GM23338 (cell line): ENCODE results near the gene SDHA. TPM values are rescaled to one million over a fixed set of nuclear protein-coding genes. Genes with fewer than 3 reads are reported as not detected.

Experiments used
- ATAC-seq: fragments of 200-7000 bp; cut with Tn5 transposase; 3 replicates; pipeline ENCODE4 v1.9.1; 2020
- DNase-seq: peaks from one replicate; pipeline ENCODE4 v3.0.0-alpha.2; 2015; ENCODE audit warnings: low spot score
- H2AFZ ChIP-seq: fragments of 200-600 bp; sonication (generic); 2 replicates; pipeline ENCODE4 v1.8.0; 2016; ENCODE audit warnings: antibody characterized with exemption, mild to moderate bottlenecking, moderate library complexity
- H3F3A ChIP-seq: fragments of 200-600 bp; sonication (generic); replicated peaks from 2 replicates; pipeline ENCODE4 v1.8.0; 2017; ENCODE audit warnings: antibody characterized with exemption, mixed run types, low read depth
- H3K27ac ChIP-seq: fragments of 200-600 bp; sonication (generic); 2 replicates; pipeline ENCODE4 v1.6.1; 2016; ENCODE audit warnings: low read depth
- H3K27me3 ChIP-seq: fragments of 200-600 bp; sonication (generic); 2 replicates; pipeline ENCODE4 v1.8.0; 2016; ENCODE audit warnings: mild to moderate bottlenecking, mixed run types, moderate library complexity; ENCODE audit not compliant: insufficient read depth
- H3K36me3 ChIP-seq: fragments of 200-600 bp; sonication (generic); 2 replicates; pipeline ENCODE4 v1.8.0; 2016; ENCODE audit warnings: mild to moderate bottlenecking; ENCODE audit not compliant: insufficient read depth
- H3K4me1 ChIP-seq: fragments of 200-600 bp; sonication (generic); 2 replicates; pipeline ENCODE4 v1.8.0; 2016; ENCODE audit warnings: mild to moderate bottlenecking, moderate library complexity; ENCODE audit not compliant: insufficient read depth
- H3K4me2 ChIP-seq: fragments of 200-600 bp; sonication (generic); 2 replicates; pipeline ENCODE4 v1.7.1; 2017; ENCODE audit warnings: mixed run types
- H3K4me3 ChIP-seq: fragments of 200-600 bp; sonication (generic); 2 replicates; pipeline ENCODE4 v1.6.1; 2016; ENCODE audit warnings: mixed run types
- H3K79me2 ChIP-seq: fragments of 200-600 bp; sonication (generic); replicated peaks from 2 replicates; pipeline ENCODE4 v1.8.0; 2017; ENCODE audit warnings: mild to moderate bottlenecking; ENCODE audit not compliant: insufficient read depth
- H3K9me2 ChIP-seq: fragments of 200-600 bp; sonication (generic); 2 replicates; pipeline ENCODE4 v1.8.0; 2017; ENCODE audit not compliant: insufficient read depth
- H4K20me1 ChIP-seq: fragments of 200-600 bp; sonication (generic); replicated peaks from 2 replicates; pipeline ENCODE4 v1.8.0; 2017; ENCODE audit warnings: mild to moderate bottlenecking; ENCODE audit not compliant: insufficient read depth
- H3K27ac Mint-ChIP-seq: 2 replicates; pipeline ENCODE4 v1.8.0; 2020; ENCODE audit warnings: inconsistent platforms, mild to moderate bottlenecking, moderate library complexity, mixed read lengths
- H3K27me3 Mint-ChIP-seq: 3 replicates; pipeline ENCODE4 v1.8.0; 2022; ENCODE audit warnings: low read depth, mild to moderate bottlenecking, moderate library complexity, mixed read lengths, inconsistent platforms; ENCODE audit not compliant: insufficient read depth, poor library complexity
- H3K36me3 Mint-ChIP-seq: 3 replicates; pipeline ENCODE4 v1.8.0; 2021; ENCODE audit warnings: low read depth, mild to moderate bottlenecking, inconsistent platforms, moderate library complexity, mixed read lengths
- H3K4me1 Mint-ChIP-seq: 3 replicates; pipeline ENCODE4 v1.8.0; 2020; ENCODE audit warnings: mild to moderate bottlenecking, inconsistent platforms, mixed read lengths
- H3K4me3 Mint-ChIP-seq: 3 replicates; pipeline ENCODE4 v1.8.0; 2021; ENCODE audit warnings: moderate library complexity, mild to moderate bottlenecking, inconsistent platforms, mixed read lengths
- H3K9me3 Mint-ChIP-seq: 3 replicates; pipeline ENCODE4 v1.8.0; 2020; ENCODE audit warnings: moderate library complexity, mild to moderate bottlenecking, inconsistent platforms, mixed read lengths
- NANOG ChIP-seq: IDR thresholded peaks from 2 replicates; pipeline ENCODE4 v1.6.1; 2016; ENCODE audit warnings: antibody characterized with exemption, borderline replicate concordance
- ZNF331 ChIP-seq: fragments of 250-450 bp; sonication (Bioruptor Pico); IDR thresholded peaks from 2 replicates; pipeline ENCODE4 v1.5.0; 2020; ENCODE audit warnings: low read depth, mild to moderate bottlenecking, moderate library complexity
- ZNF462 ChIP-seq: fragments of 250-450 bp; sonication (Bioruptor Pico); IDR thresholded peaks from 2 replicates; pipeline ENCODE4 v1.5.0; 2020; ENCODE audit warnings: mild to moderate bottlenecking, moderate library complexity
- polyA plus RNA-seq: library from polyadenylated mRNA; unstranded; fragments of >200 nt; fragmentation: Nextera tagmentation; extraction: Ambion mirVana; gene quantifications from 2 replicates; pipeline ENCODE4 v1.2.1, GENCODE V29; 2016
- total RNA-seq: library from RNA; depleted of rRNA; stranded (reverse); fragments of >200 nt; shearing (Covaris generic); gene quantifications from 2 replicates; pipeline ENCODE4 v1.2.3, GENCODE V29; 2014

SDHA gene
- total and polyA plus RNA-seq, 2 experiments from 2014 or later = 62.2 to 70.6 TPM

DNA sequence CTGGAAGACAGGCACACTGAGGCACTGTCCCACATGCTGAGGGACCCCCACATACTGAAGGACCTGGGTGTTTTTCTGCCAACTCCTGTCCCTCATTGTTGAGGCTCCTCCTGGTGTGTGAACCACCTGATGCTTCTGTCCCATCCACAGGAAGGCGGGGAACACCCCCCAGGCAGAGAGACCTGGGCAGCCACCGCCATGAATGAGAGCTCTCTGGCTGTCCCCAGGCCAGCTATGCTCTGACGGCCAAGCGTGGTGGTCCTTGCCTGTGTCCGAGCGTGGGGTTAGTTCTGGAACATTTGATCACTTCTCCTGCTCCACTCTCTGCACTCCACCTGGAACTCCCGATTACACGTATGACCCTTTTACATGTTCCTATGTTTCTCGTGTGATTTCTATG is 38.7 kb upstream of the SDHA start (continued):
- TF ChIP-seq ZNF462 (CRISPR knock-in tag) (no peak), NANOG (no peak), ZNF331 (CRISPR knock-in tag) (no peak)

DNA sequence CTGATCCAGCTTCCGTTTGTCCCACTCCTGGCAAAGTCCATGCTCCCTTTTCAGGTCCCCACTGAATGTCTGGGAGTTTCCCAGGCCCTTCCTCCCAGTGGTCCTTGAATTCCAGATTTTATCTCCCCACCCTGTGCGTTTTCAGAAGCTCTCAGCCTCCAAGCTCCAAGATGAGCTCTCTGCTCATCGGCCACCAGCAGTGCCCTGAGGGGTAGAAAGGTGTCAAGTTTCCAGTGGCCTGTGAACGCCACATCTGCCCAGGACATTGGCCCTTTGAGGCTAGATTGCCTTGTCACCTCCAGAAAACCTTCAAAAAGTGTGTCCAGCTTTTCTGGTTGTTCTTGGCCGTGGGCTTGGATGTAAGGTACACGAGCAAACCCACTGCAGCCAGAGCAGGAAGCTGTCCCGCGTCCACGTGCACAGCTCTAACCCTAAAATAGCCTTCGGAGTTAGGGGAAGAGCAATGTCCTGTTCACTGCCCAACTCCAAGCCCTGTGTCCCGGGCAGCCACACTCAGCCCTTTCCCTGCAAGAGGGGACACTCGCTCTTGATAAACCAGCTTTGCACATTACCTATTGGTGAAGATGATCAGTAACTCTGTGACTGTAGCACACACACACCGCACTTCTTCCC is 37.7 kb upstream of the SDHA start:
- Histone ChIP-seq H3K9me2 (no peaks in the 10 kb centered on the region), H3K27me3 (no peaks in the 10 kb centered on the region), H3K4me1 (no peaks in the 10 kb centered on the region), H2AFZ (no peak overlapping the region), H3F3A (no peaks in the 10 kb centered on the region), H3K4me3 (no peak overlapping the region), H3K27ac (no peak overlapping the region), H3K36me3 (peaks cover 3% of the 10 kb centered on the region; the same call in 1 of the 2 replicates), H3K4me2 (no peak overlapping the region), H4K20me1 (no peaks in the 10 kb centered on the region; the same call in 1 of the 2 replicates), H3K79me2 (no peaks in the 10 kb centered on the region)
- DNase-seq (no peak), ATAC-seq (peak; percentile 64)
- Mint-ChIP-seq H3K4me3 (no peak overlapping the region), H3K36me3 (peaks cover 33% of the 10 kb centered on the region), H3K9me3 (no peaks in the 10 kb centered on the region; the same call in 2 of the 3 replicates), H3K27me3 (no peaks in the 10 kb centered on the region), H3K4me1 (peaks cover 12% of the 10 kb centered on the region), H3K27ac (no peak overlapping the region)
- no peak for TF ChIP-seq ZNF462 (CRISPR knock-in tag)
